Measurements from ENCODE around the gene CRELD1.

CRELD1 gene

DNA sequence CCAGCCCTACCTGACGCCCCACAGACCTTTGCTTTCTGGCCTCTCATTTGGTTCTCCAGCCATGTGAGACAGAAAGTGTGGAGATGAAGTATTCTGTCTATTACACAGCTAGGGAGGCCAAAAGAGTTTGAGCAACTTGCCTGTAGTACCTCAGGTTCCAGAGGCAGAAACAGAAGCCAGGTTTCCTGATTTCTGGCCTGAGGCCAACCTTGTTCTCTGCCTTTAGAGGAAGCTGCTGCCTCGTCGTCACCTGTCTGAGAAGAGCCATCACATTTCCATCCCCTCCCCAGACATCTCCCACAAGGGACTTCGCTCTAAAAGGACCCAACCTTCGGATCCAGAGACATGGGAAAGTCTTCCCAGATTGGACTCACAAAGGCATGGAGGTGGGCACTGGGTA, 27.2 kb upstream of the CRELD1 start:
- DNase-seq = no peak

DNA sequence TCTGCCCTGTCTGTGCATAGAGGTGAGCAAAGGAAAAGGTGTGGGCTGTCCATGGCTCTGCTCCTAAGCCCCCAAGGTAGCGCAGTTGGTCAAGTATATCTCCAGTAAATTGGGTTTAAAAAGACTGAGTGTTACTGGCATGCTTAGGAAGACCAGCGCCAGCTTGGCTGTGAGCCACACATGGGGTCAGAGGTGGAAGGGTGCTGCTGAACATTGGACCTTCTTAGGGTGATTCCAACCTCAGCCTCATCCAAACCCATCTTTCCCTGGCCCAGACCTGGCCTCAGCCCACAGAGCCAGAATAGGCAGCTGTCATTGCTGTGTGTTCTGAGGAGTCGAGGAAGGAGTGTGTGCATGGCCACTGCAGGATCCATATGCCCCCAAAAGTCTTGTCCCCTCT, 25.3 kb upstream of the CRELD1 start:
- no peak for DNase-seq

DNA sequence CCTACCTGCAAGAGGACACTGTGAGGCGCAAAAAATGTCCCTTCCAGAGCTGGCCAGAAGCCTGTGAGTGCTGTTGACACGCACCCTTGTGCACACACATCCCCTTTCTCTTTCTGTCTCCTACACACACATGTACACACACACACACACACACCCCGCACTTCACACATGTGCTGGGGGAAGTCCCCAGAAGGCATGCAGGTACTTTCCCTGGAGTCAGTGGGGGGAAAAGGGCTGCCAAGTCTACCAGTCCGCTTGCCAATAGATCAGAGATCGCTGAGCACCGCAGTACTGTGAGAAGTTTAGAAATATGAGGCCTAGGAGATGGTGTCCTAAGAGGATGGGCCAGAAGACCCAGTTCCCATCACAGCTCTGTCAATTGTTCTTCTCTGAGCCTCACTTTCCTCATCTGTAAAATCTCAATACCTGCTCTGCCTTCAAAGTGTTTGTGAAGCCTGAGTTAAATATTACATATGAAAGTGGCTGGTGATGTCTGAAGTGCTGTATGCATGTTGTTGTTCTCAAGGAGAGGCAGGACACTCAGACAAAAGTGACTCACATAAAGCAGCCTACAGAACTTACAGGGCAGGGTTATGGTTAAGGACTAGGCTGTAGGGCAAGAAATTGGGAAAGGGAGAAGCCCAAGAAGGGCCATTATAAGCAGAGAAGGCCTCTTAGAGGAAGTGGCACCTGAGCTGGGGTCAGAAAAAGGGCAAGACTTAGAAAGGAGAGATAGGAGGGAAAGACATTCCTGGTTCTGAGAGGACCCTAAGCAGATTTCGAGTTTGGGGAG, 24.2 kb upstream of the CRELD1 start:
- DNase-seq = no peak

DNA sequence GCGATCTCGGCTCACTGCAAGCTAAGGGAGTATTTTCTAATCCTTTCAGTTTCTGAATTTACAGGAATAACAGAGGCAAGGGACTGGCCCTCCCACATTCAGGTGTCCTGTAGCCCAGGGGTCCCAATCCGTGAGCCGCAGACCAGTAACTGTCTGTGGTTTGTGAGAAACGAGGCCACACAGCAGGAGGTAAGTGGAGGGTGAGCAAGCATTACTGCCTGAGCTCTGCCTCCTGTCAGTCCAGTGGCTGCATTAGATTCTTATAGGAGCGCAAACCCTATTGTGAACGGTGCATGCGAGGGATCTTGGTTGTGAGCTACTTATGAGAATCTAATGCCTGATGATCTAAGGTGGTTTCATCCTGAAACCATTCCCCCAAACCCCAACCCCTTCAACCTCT, 21.8 kb upstream of the CRELD1 start:
- DNase-seq = no peak

DNA sequence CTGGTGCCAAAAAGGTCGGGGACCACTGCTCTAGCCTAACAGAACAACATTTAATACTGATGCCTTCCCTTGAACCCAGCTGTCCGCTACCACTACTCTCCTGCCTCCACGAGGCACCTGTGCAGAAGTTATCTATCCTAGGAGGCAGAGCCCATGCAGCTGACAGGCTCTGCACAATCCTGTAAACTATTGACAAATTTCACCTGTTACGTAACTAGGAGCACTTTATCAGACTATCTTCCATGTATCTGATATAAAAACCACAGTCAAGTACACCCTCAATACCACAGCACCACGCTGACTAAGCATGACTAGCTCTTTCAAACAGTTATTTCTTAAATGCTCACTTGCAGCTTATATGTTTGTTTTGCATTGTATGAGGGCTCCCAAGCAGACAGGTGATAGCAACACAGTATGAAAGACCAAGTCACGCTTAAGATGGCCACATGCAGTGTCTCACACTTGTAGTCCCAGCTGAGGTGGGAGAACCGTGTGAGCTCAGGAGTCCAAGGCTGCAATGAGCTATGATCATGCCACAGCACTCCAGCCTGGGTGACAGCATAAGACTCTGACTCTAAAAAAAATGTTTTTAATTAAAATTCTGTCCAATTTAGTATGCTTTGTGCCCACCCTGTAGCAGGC, 21.2 kb upstream of the CRELD1 start:
- DNase-seq = no peak

DNA sequence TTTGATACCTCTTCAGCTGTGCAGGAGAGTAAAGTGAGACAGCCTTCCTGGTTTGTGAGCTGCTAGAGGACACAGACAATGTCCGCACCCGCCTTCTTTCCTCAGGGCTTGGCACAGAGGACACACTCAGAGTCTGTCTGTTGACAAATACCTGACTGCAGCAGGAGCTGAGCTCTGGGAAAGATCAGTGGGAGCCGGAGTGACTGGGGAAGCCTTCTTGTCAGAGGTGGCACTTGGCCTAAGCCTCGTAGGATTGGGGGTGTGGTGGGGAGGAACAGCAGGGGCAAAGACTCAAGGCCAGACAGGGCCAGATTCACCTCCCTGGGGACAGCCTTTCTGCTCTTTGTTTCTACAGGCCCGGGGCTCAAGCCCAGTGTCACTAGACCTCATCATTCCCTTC, 20.0 kb upstream of the CRELD1 start:
- no peak for DNase-seq

DNA sequence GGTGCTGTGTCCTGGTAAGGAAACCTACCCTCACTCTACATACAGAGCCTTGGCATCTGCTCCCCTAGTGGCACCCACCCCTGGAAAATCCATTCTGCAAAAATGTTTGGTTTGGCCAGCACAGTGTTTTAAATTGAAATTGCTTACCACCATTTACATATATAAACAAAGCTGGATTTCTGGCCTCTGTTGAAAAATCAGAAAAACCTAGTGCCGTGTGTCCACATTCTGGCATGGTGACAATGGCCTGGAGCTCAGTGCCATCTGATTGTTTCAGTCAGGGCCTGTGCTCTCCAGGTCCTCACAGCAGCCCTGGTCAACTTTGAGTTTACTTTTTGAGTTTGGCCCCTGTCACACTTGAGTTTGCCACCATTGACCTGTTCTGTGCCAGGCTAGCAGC, 19.6 kb upstream of the CRELD1 start:
- no peak for DNase-seq

DNA sequence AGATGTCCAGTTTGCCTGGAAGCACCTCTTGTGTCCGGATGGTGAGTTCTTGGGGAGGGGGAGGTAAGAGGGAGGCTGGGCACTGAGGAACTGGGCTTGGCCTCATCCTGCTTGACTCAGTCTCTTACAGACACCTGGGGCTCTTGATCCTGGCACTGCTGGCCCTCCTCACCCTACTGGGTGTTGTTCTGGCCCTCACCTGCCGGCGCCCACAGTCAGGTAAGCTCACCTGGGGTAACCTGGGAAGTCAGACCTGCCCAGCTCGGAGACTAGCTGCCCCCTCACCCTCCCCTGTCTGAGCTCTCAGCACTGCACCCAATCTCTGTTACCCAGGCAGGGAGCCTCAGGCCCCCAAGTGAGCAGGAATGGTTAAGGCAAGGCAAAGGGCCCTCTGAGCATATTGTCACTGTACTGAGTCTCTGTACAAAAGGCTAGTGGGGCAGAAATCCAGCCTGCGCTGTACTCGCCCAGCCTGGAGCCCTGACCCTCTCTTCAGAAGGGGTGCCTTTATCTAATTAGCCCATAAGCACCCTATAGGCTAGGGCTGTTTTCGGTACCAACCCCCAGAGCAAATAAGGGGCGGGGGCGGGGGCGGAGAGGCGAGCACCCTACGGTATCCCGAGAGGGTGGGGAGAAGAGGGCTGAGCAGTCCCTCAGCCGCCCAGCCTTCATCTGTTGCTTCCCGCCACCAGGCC, 18.9 kb upstream of the CRELD1 start:
- no peak for DNase-seq

DNA sequence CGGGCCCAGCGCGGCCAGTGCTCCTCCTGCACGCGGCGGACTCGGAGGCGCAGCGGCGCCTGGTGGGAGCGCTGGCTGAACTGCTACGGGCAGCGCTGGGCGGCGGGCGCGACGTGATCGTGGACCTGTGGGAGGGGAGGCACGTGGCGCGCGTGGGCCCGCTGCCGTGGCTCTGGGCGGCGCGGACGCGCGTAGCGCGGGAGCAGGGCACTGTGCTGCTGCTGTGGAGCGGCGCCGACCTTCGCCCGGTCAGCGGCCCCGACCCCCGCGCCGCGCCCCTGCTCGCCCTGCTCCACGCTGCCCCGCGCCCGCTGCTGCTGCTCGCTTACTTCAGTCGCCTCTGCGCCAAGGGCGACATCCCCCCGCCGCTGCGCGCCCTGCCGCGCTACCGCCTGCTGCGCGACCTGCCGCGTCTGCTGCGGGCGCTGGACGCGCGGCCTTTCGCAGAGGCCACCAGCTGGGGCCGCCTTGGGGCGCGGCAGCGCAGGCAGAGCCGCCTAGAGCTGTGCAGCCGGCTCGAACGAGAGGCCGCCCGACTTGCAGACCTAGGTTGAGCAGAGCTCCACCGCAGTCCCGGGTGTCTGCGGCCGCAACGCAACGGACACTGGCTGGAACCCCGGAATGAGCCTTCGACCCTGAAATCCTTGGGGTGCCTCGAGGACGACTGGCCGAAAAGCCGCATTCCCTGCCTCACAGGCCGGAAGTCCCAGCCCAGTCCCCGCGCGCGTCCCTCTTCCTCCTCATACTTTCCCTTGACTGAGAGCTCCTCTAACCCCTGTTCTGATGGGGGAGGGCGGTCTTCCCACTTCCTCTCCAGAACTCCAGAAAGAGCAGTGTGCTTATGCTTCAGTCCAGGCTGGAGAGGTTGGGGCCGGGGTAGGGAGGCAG, 18.1 kb upstream of the CRELD1 start:
- peak; percentile 15 for DNase-seq

DNA sequence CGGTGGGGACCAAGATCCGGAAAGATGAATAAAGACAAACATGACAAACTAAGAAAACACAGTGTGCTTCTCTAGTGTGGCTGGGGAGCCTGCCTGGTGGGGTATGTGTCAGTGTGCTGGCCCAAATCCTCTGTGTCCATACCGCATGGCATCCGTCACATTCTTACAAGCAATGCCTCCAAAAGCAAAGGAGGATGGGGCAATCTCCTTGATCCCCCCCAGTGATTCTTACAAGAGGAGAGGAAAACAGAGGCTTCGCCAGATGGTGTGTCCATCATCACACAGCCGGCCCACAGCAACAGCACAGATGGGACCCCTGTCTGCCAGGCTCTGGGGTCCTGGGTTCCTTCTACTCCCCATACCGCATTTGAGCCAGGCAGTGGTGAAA, 17.3 kb upstream of the CRELD1 start:
- no peak for DNase-seq

DNA sequence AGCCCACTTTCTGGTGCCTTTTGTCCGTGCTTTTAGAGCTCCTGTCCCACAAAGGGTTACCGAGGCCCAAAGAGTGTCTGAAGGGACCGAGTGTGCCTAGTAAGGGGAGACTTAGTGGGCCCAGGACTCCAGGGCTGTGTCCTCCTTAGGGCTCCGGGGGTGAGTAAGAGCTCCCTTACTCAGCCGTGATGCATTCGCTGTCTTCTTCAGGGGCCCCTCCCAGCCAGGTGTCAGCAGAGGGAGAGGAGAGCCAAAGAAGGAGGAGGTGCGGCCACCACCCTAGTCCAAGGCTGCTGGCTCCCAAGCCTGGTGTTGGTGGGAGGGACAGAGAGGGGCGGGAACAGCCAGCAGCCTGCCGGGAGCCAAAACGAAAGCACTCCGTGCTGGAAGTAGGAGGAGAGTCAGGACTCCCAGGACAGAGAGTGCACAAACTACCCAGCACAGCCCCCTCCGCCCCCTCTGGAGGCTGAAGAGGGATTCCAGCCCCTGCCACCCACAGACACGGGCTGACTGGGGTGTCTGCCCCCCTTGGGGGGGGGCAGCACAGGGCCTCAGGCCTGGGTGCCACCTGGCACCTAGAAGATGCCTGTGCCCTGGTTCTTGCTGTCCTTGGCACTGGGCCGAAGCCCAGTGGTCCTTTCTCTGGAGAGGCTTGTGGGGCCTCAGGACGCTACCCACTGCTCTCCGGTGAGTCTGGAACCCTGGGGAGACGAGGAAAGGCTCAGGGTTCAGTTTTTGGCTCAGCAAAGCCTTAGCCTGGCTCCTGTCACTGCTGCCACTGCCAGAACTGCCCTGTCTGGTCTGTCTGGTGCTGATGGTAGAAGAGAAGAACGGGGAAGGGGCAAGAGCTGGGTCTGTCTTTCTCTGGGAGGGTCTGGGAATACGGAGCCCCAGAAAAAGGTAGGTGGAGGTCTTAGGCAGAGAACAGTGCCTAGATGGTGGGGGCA, 16.6 kb upstream of the CRELD1 start, which contains the start of gene IL17RC:
Gene IL17RC, plus strand, starts transcription at position 365 of the 947 bp plus-strand sequence. Its CDS starts 218 bp downstream, at position 583.
- DNase-seq = no peak

DNA sequence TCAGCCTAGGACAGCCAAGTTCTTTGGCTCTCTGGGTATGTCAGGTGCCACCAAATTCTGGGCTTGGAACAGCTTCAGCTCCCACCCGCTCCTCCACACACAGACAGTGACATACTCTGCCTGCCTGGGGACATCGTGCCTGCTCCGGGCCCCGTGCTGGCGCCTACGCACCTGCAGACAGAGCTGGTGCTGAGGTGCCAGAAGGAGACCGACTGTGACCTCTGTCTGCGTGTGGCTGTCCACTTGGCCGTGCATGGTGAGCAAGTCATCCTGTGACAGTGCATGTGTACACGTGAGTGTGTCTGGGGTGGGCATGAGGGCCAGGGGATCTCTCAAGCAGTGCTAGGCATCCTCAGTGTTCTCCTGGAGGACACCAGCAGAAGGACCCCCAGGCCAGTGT, 15.8 kb upstream of the CRELD1 start:
- DNase-seq = no peak

DNA sequence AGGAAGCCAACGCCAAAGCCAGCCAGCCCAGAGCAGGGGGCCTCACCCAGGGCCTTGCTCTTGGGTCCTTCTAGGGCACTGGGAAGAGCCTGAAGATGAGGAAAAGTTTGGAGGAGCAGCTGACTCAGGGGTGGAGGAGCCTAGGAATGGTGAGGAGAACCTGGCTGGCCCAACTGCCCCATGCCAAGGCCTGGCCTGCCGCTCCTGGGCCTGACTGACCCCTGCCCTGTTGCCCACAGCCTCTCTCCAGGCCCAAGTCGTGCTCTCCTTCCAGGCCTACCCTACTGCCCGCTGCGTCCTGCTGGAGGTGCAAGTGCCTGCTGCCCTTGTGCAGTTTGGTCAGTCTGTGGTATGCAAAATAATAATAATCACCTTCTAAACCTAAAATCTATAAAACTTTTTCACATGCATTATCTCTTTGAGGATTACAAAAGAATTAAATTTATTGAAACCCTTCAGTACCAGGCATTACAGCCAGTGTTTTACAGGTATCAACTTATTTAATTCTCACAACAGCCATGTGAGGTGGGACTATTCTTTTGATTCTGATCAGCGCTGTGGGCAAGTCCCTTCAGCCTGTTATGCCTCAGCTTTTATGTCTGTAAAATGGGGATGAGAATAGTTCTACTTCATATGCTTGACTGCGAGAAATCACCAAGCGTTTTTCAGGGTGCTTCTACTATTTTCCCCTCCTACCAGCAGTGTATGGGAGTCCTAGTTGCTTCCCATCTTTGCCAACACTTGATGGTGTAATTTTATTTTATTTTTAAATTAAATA, 15.2 kb upstream of the CRELD1 start:
- no peak for DNase-seq

DNA sequence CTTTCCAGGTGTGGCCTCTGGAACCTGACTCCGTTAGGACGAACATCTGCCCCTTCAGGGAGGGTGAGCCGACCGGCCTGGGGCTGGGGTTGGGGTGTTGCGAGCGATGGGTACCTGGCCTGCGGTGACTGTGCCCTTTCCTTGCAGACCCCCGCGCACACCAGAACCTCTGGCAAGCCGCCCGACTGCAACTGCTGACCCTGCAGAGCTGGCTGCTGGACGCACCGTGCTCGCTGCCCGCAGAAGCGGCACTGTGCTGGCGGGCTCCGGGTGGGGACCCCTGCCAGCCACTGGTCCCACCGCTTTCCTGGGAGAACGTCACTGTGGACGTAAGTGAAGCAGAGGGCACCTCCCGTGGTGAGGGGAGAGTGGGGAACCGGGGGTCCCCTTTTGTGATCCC, 5.5 kb upstream of the CRELD1 start:
- DNase-seq = no peak

DNA sequence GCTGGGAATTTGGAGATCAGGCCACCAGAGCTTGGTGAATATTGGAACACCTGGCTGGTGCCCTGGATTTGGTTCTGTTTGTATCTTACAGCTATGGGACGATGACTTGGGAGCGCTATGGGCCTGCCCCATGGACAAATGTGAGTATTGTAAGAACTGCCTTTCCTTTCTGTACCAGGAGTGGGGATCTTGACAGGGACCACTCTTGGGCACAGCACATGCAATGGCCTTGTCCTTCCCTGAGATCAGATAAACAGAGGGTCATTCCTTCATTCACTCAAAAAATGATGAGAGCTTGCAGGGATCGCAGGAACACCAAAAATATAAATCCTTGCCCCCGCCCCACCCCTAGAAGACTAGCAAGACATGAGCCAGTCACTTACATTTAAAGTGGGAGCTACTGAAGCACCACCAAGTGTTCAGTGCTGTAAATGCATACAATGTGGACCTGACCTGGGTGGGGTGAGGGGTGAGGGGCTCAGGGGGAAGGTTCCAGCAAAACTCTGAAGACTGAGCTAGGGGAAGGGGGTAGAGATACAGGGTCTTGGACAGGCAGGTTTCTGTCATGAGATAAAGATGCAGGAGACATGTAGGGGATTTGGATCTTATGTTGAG, 2.7 kb upstream of the CRELD1 start:
- DNase-seq = no peak

DNA sequence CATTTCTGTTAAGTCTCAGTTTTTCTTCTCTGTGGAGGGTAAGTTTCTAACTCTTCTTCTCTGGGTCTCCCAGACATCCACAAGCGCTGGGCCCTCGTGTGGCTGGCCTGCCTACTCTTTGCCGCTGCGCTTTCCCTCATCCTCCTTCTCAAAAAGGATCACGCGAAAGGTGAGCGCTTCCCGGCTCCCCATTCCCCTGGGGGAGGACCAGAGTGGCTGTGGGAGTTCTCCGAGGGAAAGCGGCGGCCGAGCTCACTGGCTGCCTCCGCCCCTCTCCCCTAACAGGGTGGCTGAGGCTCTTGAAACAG, 1.1 kb upstream of the CRELD1 start:
- no peak for DNase-seq

DNA sequence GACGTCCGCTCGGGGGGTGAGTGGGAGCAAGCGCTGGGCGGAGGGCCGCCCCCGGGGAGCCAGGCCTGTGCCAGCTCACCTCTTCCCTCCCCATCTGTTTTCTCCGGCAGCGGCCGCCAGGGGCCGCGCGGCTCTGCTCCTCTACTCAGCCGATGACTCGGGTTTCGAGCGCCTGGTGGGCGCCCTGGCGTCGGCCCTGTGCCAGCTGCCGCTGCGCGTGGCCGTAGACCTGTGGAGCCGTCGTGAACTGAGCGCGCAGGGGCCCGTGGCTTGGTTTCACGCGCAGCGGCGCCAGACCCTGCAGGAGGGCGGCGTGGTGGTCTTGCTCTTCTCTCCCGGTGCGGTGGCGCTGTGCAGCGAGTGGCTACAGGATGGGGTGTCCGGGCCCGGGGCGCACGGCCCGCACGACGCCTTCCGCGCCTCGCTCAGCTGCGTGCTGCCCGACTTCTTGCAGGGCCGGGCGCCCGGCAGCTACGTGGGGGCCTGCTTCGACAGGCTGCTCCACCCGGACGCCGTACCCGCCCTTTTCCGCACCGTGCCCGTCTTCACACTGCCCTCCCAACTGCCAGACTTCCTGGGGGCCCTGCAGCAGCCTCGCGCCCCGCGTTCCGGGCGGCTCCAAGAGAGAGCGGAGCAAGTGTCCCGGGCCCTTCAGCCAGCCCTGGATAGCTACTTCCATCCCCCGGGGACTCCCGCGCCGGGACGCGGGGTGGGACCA, 632 bp upstream of the CRELD1 start:
- DNase-seq = peak; percentile 82

DNA sequence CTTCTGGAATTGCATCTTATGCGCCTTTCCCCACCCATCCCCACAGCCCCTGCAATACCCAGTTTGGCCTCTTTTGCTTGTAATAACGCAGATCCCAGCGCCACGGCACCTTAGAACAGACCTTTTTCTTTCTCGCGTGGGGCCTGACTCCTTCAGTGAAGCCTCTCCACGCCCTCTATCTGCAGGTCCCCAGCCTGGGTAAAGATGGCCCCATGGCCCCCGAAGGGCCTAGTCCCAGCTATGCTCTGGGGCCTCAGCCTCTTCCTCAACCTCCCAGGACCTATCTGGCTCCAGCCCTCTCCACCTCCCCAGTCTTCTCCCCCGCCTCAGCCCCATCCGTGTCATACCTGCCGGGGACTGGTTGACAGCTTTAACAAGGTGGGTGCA, 594 bp downstream of the CRELD1 start:
- peak; percentile 21 for DNase-seq

DNA sequence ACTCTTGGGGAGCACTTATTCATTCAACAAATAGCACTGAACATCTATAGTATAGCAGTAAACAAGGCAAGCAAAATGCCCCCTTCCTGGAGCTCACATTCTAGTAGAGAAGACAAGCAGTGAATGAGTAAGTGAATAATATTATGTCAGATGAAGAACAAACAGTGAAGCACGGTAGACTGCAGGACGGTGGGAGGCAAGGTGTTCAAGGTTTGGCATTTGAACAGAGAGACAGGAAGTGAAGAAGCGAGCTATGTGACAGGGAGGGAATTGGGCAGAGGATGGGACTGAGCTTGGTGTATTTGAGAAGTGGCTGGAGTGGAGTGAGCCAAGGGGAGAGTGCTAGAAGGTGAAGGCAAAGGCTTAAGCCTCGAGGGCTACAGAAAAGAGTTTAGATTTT, 1.4 kb downstream of the CRELD1 start:
- DNase-seq = no peak

DNA sequence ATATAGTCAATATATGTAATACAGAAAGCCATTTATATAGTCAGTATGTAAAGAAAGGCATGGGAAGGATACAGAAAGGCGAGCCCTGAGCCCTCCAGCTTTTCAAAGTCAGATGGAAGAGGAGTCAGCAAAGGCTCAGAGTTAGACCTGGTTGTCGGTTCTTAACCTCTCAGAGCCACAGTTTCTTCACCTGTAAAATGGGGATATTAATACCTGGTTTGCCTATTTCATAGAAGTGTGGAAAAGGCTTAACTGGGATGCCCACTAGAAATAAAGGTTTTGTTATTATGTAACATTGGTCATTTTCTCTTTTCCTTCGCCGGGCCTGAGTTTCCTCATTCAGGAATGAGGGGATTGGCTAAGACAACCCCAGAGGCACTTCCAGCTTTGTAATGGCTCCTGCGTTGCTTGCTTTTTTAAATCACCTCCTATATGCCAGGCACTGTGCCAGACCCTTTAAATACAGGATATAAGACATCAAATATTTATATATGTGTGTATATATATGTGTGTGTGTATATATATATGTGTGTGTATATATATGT, 2.4 kb downstream of the CRELD1 start:
- no peak for DNase-seq
